ENCODE measurements around the gene UBR7.
"Not testable (repeated sequence)": the region's sequence is repeated elsewhere in the genome, so short reads cannot be mapped to it uniquely, and the experiment has no call there.

GRCh38 chr14:93165271-93166265, 41.5 kb upstream of the UBR7 start:
- TF ChIP-seq CTCF (IDR thresholded peaks at IDR 0.05; ENCODE audit: low read length); EZH2 (IDR thresholded peaks at IDR 0.05; ENCODE audit: borderline replicate concordance, low read length): not testable (repeated sequence)

Data from OCI-LY1 (cell line).